Stimulated activated CD4-positive, alpha-beta T cell treated with anti-CD3 and anti-CD28 coated beads, Interleukin-15, amount 100 ng/mL, for 24 hours (primary cell): ENCODE measurements around the gene ATPAF1.

Experiments
- DNase-seq: peaks from one replicate; pipeline ENCODE4 v3.0.0-alpha.2; 2020

The ATPAF1 gene

DNA sequence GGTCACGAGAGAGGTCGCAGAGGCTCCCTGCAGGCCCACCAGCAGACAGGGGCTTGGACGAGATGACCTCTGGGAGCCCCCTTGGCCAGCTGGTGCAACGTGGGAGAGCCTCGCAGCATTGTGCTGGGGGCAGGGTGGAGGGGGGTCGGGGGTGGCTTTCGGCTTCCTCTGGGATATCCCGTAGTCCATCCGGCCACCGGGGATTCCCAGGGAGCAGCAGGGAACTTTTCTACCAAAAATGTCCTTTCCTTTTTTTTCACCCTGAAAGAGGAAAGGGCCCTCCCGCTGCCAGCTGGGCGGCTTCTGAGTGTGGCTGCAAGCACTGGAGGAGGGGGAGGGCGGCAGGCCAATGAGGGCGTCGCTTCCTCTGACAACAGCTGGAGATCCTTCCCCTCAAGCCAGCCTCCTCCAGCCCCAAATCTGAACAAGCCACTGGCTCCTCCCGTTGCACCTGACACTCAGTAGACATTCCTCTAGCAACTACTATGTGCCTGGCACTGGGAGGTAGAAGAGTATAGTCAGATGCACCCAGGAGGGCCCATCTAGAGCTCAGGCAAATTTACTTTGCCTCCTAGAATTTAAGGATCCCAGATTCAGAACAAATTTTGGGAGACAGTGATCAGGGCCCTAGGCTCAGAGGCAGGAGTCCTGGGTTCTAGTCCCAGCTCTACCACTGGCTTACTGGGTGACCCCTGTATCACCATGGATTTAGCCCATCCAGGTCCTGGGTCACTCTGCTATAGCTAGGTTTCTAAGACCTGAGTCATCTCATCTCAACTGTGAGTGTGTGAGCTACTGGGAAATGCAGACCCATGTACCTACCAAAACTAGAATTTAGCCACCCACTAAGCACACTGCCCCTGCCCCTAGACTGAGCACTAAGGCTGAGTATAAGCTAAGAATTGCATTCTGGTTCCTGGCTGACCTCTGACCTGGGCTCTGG, 54.2 kb downstream of the ATPAF1 start:
- DNase-seq: peak; percentile 54

- no peak for DNase-seq
Measured at GRCh38 chr1:46612937-46613660, 55.1 kb downstream of the ATPAF1 start.

DNA sequence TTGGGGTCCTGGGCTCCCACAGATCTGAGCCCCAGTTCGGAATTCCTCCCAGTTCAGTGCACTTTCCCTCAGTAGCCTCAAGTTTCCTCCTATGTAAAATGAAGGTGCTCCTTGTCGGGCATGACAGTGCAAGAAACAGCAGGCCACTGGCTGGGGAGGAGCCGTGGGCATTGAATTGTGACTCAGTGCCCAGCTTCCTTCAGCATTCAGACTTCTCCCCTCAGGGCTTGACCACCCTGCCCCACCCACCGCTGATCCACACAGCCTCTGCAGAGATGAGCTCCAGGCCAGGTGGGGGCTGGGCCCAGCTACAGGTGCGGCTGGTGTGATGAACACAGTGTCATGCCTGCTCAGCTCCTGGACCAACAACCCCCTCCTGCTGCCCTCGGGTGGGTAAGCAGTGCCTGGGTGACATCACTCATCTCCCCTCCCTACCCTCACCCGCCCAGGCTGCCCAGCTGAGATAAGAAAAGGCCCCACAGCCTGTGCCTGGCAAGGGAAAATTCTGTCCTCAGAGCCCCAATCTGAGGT, 56.4 kb downstream of the ATPAF1 start:
- DNase-seq: no peak

DNA sequence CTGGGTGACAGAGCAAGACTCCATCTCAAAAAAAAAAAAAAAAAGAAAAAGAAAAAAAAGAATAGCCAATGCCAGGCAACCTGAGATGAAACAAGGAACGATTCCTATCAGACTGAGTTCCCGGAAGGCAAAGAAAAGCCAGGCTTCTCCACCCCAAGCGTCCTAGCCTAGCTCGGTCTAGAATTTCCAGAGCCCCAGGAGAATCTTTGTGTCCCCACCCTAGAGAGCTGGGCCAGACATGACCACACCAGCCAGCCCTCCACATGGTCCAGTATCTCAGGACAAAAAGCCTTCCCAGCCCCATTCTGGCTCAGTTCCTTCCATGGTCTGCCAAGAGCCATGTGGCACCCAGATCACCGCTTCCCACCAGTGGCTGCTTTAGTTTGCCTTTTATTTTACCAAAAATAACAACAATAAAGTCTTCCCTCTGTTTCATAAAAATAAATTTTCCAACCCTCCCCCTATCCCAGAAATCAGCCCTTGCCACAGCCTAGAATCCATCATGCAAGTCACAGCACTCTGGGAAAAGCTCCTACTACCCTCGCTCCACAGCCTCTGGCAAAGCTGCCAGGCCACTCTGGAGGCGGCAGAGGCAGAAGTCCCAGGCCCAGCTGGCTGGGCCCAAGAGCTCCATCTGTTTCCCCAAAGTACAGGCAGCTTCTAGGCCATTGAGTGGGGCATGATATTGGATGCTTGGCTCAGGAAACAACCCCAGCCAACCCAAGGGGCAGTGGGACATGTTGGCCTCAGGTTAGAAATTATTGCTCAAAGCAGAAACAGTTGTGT, 60.6 kb downstream of the ATPAF1 start:
- DNase-seq: no peak

GRCh38 chr1:46606255-46606965, 61.8 kb downstream of the ATPAF1 start:
- DNase-seq: no peak

GRCh38 chr1:46605232-46605631, 62.9 kb downstream of the ATPAF1 start:
- DNase-seq: no peak

- peak; percentile 99 for DNase-seq
Measured at GRCh38 chr1:46603858-46604549, 64.2 kb downstream of the ATPAF1 start, which contains the start of gene MKNK1. Gene MKNK1, minus strand, starts transcription at chr1:46604268. Its CDS starts 20,941 bp downstream, at chr1:46583327.

DNA sequence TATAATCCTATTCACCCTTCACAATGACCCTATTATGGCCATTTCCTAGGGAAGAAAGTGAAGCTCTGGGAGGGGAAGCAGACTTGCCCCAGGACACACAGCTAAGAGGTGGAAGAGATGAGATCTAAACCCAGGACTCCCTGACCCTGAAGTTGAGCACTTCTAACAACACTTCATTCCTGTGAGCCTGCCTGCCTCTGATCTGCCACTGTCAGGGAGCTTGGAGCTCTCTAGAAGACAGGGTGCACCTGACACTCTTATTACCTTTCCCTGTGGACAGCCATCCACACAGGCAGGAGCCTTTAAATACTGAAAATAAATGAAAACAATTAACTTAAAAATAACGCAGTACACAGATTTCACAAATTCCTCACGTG, 64.7 kb downstream of the ATPAF1 start:
- DNase-seq: no peak

DNA sequence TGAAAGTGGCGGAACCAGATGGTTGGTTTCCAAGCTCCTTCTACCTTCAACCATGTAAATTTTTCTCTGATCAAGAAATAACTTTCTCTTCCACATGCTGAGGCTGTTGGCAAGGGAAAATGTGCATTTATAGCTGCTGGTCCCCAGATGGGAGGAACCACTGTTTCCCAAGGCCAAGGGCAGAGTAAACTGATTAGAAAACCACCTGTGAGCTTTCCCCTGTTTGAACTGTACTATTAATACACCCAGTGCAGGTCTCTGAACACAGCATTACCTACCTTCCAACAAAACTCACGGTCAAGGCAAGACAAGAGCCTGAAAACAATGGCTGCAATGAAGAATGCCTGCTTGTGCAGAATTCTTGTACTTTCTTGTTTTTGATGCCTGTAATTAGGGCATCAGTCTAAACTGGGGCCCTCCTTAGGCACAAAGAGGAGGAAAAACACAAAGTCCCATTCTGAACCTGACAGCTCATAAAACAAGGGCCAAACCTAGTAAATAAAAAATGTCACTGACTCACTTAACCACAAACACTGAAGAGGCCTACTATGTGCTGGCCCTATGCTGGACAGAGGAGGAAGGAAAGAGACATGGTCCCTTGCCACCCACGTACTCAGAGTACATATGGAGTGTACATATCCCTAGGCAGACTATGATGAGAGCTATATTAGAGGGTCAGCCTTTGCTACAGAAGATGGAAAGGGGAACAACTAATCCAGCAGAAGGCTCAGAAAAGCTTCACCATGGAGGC, 66.7 kb downstream of the ATPAF1 start:
- no peak for DNase-seq

GRCh38 chr1:46599059-46599970, 68.8 kb downstream of the ATPAF1 start:
- no peak for DNase-seq

- DNase-seq: no peak
Measured at GRCh38 chr1:46596846-46597245, 71.3 kb downstream of the ATPAF1 start.

- no peak for DNase-seq
Measured at GRCh38 chr1:46596036-46596435, 72.1 kb downstream of the ATPAF1 start.

DNA sequence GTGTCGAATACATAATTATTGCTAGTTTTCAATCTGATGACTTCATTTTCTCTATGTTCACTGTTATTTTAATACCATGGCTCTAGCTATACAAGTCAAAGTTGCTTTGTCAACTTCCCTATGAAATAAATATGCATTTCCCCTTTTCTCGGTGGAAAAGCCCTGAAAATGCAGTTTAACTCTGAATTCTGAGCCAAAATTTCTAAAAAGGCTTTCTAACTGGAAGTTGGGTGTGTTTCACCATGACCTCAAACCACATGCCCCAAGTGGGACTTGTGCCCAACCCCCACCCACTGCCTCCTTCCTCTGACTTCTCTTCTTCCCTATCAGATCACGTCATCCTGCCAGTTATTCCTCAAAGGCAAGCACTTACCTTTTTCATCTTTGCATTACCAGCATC, 73.0 kb downstream of the ATPAF1 start:
- peak; percentile 27 for DNase-seq

- no peak for DNase-seq
Measured at GRCh38 chr1:46594063-46594462, 74.1 kb downstream of the ATPAF1 start.

GRCh38 chr1:46592823-46593222, 75.3 kb downstream of the ATPAF1 start:
- DNase-seq: no peak

DNA sequence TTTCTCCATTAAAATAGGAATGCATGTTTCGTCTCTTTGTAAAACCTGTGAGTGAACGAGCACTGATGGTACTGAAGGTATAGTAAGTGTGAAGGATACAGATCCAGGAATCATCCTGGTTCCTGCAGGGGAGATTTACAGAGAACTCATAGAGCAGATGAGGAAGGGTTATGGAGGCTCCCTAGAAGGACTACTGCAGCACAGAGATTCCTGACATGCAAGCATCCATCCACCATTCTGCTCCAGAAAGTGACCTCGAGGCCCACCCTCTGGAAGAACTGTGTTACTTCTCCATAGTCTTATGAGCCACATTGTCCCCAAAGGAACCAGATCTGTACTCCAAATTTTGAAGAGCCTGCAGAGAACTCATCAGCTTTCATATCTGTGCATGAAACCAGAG, 78.6 kb downstream of the ATPAF1 start:
- DNase-seq: no peak

DNA sequence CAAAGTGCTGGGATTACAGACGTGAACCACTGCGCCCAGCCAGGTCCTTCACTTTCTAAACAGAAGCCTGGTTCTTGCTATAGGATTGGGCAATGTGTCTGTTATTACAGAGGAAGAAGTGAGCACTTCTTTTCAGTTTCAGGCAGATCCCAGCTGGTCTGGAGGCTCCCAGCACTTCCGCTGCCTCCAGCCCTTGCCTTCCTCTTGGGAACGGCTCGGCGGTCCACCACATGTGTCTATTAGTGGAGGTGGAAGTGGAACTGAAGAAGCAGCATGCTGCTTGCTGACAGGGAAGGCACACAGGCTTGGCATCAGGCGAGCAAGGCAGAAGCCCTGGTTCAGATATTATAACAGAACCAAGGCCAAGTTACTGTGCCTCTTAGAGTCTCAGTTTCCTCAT, 81.1 kb downstream of the ATPAF1 start:
- no peak for DNase-seq

DNA sequence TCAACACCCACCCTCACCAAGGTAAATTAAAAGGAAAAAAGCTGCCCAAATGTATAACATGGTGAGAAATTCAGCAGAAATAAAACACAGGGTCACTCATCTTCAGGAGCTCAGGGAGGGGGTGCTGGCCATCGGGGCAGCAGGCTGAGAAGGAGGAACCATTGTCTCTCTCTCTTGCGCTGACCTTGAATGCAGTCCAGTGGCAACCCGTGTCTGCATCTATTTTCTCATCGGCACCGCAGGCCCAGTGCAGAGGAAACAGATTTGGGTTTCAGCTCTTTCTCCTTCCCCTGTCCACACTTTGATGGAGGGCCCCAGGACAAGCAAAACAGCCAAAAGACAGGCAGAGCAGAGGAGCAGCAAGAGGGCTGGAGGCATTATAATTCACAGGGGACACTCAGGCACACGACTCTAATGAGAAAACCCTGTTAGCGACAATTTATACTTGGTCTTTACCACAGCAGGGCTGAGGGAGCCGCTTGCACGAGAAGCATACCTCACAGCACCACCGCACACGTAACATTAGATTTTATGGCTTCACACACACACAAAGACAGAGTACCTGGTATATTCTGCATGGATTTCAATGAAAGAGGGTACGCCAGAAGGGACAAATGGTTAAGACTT, 82.7 kb downstream of the ATPAF1 start:
- no peak for DNase-seq

- no peak for DNase-seq
Measured at GRCh38 chr1:46583494-46583893, 84.7 kb downstream of the ATPAF1 start.
